A673 (cell line): ENCODE data around the gene FBXL17. TPM values are rescaled to one million over a fixed set of nuclear protein-coding genes. Genes with fewer than 3 reads are reported as not detected.

Experiments
- BruUV-seq: library from RNA; stranded (reverse); fragments of 400-500 nt; replicated peaks from 2 replicates; lab custom pipeline; 2021; lab: Mats Ljungman, UMichigan
- CTCF ChIA-PET: fragments of 300-600 bp; sonication (Branson Sonifier 250); formaldehyde crosslinking; loops from one replicate; lab custom pipeline; 2022; ENCODE audit warnings: antibody characterized with exemption; lab: Charles Lee
- POLR2A ChIA-PET: fragments of 300-600 bp; sonication (Branson Sonifier 250); formaldehyde crosslinking; loops from one replicate; lab custom pipeline; 2022; ENCODE audit warnings: antibody characterized with exemption; ENCODE audit not compliant: low non-redundant PET; lab: Charles Lee
- DNase-seq: peaks from one replicate; pipeline ENCODE4 v3.0.0-alpha.2; 2015; ENCODE audit warnings: low spot score
- H3K27ac ChIP-seq: fragments of 200-600 bp; sonication (generic); 2 replicates; pipeline ENCODE4 v1.5.1; 2016; ENCODE audit warnings: mixed run types, low read depth, mild to moderate bottlenecking, mixed read lengths, antibody characterized with exemption, low read length; ENCODE audit not compliant: poor library complexity, severe bottlenecking
- H3K27me3 ChIP-seq: fragments of 200-600 bp; sonication (generic); replicated peaks from 2 replicates; pipeline ENCODE4 v1.6.1; 2017; ENCODE audit warnings: mixed run types, low read depth, mild to moderate bottlenecking, mixed read lengths, antibody characterized with exemption, low read length; ENCODE audit not compliant: insufficient read depth, poor library complexity
- H3K36me3 ChIP-seq: fragments of 200-600 bp; sonication (generic); 2 replicates; pipeline ENCODE4 v1.6.1; 2016; ENCODE audit warnings: mixed run types, mild to moderate bottlenecking, mixed read lengths, antibody characterized with exemption, low read length; ENCODE audit not compliant: insufficient read depth, poor library complexity, severe bottlenecking
- H3K4me1 ChIP-seq: fragments of 200-600 bp; sonication (generic); 2 replicates; pipeline ENCODE4 v1.6.1; 2017; ENCODE audit warnings: mixed run types, mild to moderate bottlenecking, mixed read lengths, antibody characterized with exemption, low read length; ENCODE audit not compliant: insufficient read depth, poor library complexity, severe bottlenecking
- H3K4me3 ChIP-seq: fragments of 200-600 bp; sonication (generic); 2 replicates; pipeline ENCODE4 v1.5.1; 2016; ENCODE audit warnings: low read depth, mixed run types, mild to moderate bottlenecking, mixed read lengths, low read length; ENCODE audit not compliant: poor library complexity, severe bottlenecking
- H3K9me3 ChIP-seq: fragments of 200-600 bp; sonication (generic); 2 replicates; pipeline ENCODE4 v1.6.1; 2016; ENCODE audit warnings: mixed run types, low read depth, mild to moderate bottlenecking, mixed read lengths, antibody characterized with exemption, low read length; ENCODE audit not compliant: poor library complexity, severe bottlenecking
- EZH2 ChIP-seq: fragments of 200-600 bp; sonication (generic); IDR thresholded peaks from 2 replicates; pipeline ENCODE4 v1.6.1; 2017; ENCODE audit warnings: borderline replicate concordance, low read depth, mild to moderate bottlenecking, mixed read lengths, antibody characterized with exemption, low read length; ENCODE audit not compliant: poor library complexity, severe bottlenecking
- intact Hi-C: fragments of 100-400 bp; cut with micrococcal nuclease; formaldehyde crosslinking; loops from one replicate; pipeline ENCODE4 v1.10.0; 2022; ENCODE audit not compliant: unreplicated experiment
- total RNA-seq: library from RNA; stranded (reverse); gene quantifications from 2 replicates; pipeline ENCODE4 v1.2.3, GENCODE V29; 2021
- TF ChIP-seq, protein P1 (sequence below): fragments of 300-800, 200-600 bp; sonication (generic); conservative IDR thresholded peaks from 2 replicates; pipeline ENCODE4 v1.5.1; 2017; ENCODE audit warnings: low read depth, mild to moderate bottlenecking, antibody characterized with exemption, low read length, moderate library complexity, mixed read lengths

FBXL17 gene
- total RNA-seq, 1 experiment from 2014 or later, result 5.7 TPM

DNA sequence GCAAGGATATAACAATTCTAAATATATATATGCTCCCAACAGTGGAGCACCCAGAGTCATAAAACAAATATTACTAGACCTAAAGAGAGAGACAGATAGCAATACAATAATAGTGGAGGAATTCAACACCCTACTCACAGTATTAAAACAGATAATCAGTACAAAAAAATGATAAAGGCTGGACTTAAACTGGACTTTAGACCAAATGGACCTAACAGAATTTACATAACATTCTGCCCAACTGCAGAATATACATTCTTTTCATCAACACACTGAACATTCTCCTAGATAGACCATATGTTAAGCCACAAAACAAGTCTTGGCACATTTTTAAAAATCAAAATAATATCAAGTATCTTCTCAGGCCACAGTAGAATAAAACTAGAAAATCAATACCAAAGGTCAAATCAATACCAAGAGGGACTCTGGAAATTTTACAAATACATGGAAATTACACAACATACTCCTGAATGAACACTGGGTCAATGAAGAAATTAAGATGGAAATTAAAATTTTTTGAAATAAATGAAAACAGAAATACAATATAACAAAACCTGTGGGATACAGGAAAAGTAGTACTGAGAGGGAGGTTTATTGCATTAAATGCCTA is 100.8 kb downstream of the FBXL17 start:
- Histone ChIP-seq H3K4me3 (no peak overlapping the region), H3K9me3 (no peaks in the 10 kb centered on the region), H3K36me3 (no peaks in the 10 kb centered on the region), H3K4me1 (no peaks in the 10 kb centered on the region), H3K27me3 (no peaks in the 10 kb centered on the region), H3K27ac (no peak overlapping the region)
- BruUV-seq, result no TSS peak
- ChIA-PET CTCF (no interaction called here), POLR2A (no interaction called here)
- DNase-seq, result no peak
- TF ChIP-seq, protein P1, sequence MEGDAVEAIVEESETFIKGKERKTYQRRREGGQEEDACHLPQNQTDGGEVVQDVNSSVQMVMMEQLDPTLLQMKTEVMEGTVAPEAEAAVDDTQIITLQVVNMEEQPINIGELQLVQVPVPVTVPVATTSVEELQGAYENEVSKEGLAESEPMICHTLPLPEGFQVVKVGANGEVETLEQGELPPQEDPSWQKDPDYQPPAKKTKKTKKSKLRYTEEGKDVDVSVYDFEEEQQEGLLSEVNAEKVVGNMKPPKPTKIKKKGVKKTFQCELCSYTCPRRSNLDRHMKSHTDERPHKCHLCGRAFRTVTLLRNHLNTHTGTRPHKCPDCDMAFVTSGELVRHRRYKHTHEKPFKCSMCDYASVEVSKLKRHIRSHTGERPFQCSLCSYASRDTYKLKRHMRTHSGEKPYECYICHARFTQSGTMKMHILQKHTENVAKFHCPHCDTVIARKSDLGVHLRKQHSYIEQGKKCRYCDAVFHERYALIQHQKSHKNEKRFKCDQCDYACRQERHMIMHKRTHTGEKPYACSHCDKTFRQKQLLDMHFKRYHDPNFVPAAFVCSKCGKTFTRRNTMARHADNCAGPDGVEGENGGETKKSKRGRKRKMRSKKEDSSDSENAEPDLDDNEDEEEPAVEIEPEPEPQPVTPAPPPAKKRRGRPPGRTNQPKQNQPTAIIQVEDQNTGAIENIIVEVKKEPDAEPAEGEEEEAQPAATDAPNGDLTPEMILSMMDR, result no peak
- intact Hi-C loops, result no loop called here

DNA sequence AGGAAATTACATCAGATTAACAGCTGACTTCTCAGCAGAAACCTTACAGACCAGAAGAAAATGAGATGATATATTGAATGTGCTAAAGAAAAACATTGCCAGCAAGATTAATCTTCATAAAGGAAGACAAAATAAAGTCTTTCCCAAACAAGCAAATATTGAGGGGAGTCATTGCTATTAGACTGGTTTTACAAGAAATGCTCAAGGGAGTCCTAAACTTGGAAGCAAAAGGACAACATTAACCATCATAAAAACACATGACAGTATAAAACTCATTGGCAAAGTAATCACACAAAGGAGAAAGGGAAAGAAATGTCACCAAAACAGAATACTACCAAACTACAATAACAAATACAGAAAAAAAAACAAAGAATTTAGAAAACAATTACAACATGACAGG is 101.7 kb downstream of the FBXL17 start:
- Histone ChIP-seq H3K4me1 (no peaks in the 10 kb centered on the region), H3K27ac (no peak overlapping the region), H3K36me3 (no peaks in the 10 kb centered on the region), H3K9me3 (no peaks in the 10 kb centered on the region), H3K4me3 (no peak overlapping the region), H3K27me3 (no peaks in the 10 kb centered on the region)
- TF ChIP-seq EZH2, result no peak
- TF ChIP-seq, protein P1, result no peak
- DNase-seq, result no peak
- intact Hi-C loops, result no loop called here
- POLR2A ChIA-PET, result no interaction called here
- BruUV-seq, result no TSS peak
- CTCF ChIA-PET, result no interaction called here

DNA sequence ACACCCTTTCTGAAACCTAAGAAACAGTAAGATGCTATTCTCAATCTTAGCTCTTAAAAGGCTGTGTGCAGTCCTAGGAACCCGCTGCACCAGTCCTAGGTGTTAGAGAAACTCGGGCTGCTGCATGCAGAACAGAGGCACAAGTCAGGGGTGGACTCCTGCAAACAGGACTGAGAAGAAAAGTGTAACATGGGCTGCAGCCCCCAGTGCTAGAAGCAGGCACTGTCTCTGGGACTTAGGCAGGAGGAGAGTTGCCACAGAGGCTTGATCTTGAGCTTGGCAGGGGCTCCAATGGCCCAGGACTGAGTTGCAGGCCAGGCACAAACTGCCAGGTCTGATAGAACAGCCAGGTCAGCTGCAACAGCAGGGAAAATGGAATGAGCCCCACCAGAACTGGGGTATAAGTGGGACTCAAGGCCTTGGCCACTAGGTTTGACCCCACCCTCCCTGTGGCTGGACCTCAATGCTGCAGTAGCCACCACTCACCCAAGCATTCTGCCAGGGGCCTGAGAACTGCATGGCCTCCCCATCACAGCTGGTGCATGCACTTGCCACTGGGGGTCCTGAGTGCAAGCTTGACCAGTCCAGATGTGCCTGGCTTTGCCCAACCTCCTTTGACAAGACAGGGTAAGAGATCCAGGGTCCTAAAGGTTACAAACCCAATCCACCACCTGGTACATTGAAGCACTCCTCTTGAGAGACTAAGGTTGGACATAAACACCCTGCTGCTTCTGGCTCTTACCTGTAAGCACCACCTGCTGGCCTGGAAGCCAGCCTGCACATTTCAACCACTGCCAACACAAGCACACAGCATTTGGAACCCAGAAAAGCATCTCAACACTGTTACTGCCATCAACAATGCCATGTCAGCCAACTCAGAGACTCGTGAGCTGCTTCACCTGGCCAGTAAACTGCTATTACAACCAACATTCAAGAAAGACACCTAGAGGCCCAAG is 103.3 kb downstream of the FBXL17 start:
- POLR2A ChIA-PET, result no interaction called here
- intact Hi-C loops, result no loop called here
- TF ChIP-seq, protein P1, result no peak
- no peak for TF ChIP-seq EZH2

More for the DNA sequence above, 103.3 kb downstream of the FBXL17 start:
- Histone ChIP-seq H3K4me1 (no peaks in the 10 kb centered on the region), H3K36me3 (no peaks in the 10 kb centered on the region), H3K9me3 (no peaks in the 10 kb centered on the region), H3K4me3 (no peak overlapping the region), H3K27ac (no peak overlapping the region), H3K27me3 (no peaks in the 10 kb centered on the region)
- BruUV-seq, result no TSS peak
- DNase-seq, result no peak
- CTCF ChIA-PET, result no interaction called here
